Measurements from ENCODE around the gene HSD17B3.

The HSD17B3 gene

GRCh38 chr9:96253059-96253696 is 48.8 kb downstream of the HSD17B3 start:
- ATAC-seq, result no peak
- TF ChIP-seq ARNTL (CRISPR knock-in tag; IDR thresholded peaks at IDR 0.05; ENCODE audit: borderline replicate concordance, low read depth) (no peak), PATZ1 (CRISPR knock-in tag; IDR thresholded peaks at IDR 0.05; ENCODE audit: borderline replicate concordance) (no peak), POU6F1 (CRISPR knock-in tag; IDR thresholded peaks at IDR 0.05; ENCODE audit: borderline replicate concordance, low read depth) (no peak), ZNF8 (CRISPR knock-in tag; IDR thresholded peaks at IDR 0.05) (no peak)

- TF ChIP-seq ZFP3 (CRISPR knock-in tag; IDR thresholded peaks at IDR 0.05) (no peak), ZNF70 (CRISPR knock-in tag; IDR thresholded peaks at IDR 0.05) (no peak), TCF4 (CRISPR knock-in tag; IDR thresholded peaks at IDR 0.05; ENCODE audit: borderline replicate concordance) (no peak), CSRNP3 (CRISPR knock-in tag; IDR thresholded peaks at IDR 0.05) (no peak), SNAI2 (CRISPR knock-in tag; IDR thresholded peaks at IDR 0.05) (no peak), ZNF565 (CRISPR knock-in tag; conservative IDR thresholded peaks at IDR 0.05; ENCODE audit: low read depth) (no peak), CSDC2 (CRISPR knock-in tag; IDR thresholded peaks at IDR 0.05) (no peak), RARB (CRISPR knock-in tag; IDR thresholded peaks at IDR 0.05) (no peak), PATZ1 (CRISPR knock-in tag; IDR thresholded peaks at IDR 0.05; ENCODE audit: borderline replicate concordance) (no peak), GLIS3 (CRISPR knock-in tag; IDR thresholded peaks at IDR 0.05) (no peak), CREB5 (CRISPR knock-in tag; IDR thresholded peaks at IDR 0.05; ENCODE audit: low read depth) (no peak), ZNF8 (CRISPR knock-in tag; IDR thresholded peaks at IDR 0.05) (no peak), TOX (CRISPR knock-in tag; IDR thresholded peaks at IDR 0.05; ENCODE audit: borderline replicate concordance) (no peak), TSHZ2 (CRISPR knock-in tag; IDR thresholded peaks at IDR 0.05) (no peak), ARNTL (CRISPR knock-in tag; IDR thresholded peaks at IDR 0.05; ENCODE audit: borderline replicate concordance, low read depth) (no peak)
- no peak for ATAC-seq
Measured at GRCh38 chr9:96251451-96251850, 50.5 kb downstream of the HSD17B3 start.

GRCh38 chr9:96249746-96250145 is 52.2 kb downstream of the HSD17B3 start:
- ATAC-seq, result no peak
- TF ChIP-seq CSDC2 (CRISPR knock-in tag; IDR thresholded peaks at IDR 0.05), result no peak
- no peak for TF ChIP-seq OSR1 (CRISPR knock-in tag; IDR thresholded peaks at IDR 0.05)
- no peak for TF ChIP-seq CSRNP3 (CRISPR knock-in tag; IDR thresholded peaks at IDR 0.05)
- TF ChIP-seq ARNTL (CRISPR knock-in tag; IDR thresholded peaks at IDR 0.05; ENCODE audit: borderline replicate concordance, low read depth), result no peak
- TF ChIP-seq TOX (CRISPR knock-in tag; IDR thresholded peaks at IDR 0.05; ENCODE audit: borderline replicate concordance), result no peak
- no peak for TF ChIP-seq TCF4 (CRISPR knock-in tag; IDR thresholded peaks at IDR 0.05; ENCODE audit: borderline replicate concordance)
- TF ChIP-seq ZNF565 (CRISPR knock-in tag; conservative IDR thresholded peaks at IDR 0.05; ENCODE audit: low read depth), result no peak
- no peak for TF ChIP-seq ISL1 (CRISPR knock-in tag; IDR thresholded peaks at IDR 0.05)
- no peak for TF ChIP-seq ZFP3 (CRISPR knock-in tag; IDR thresholded peaks at IDR 0.05)
- TF ChIP-seq POU6F1 (CRISPR knock-in tag; IDR thresholded peaks at IDR 0.05; ENCODE audit: borderline replicate concordance, low read depth), result no peak
- TF ChIP-seq ESRRG (CRISPR knock-in tag; IDR thresholded peaks at IDR 0.05), result no peak
- no peak for TF ChIP-seq GLIS3 (CRISPR knock-in tag; IDR thresholded peaks at IDR 0.05)
- no peak for TF ChIP-seq SNAI2 (CRISPR knock-in tag; IDR thresholded peaks at IDR 0.05)
- TF ChIP-seq CREB5 (CRISPR knock-in tag; IDR thresholded peaks at IDR 0.05; ENCODE audit: low read depth), result no peak
